Thyroid gland (tissue), 4 donors: Measurements from ENCODE around the gene SKP1. TPM values are rescaled to one million over a fixed set of nuclear protein-coding genes. Genes with fewer than 3 reads are reported as not detected.

Experiments used
- DNase-seq, 2 donors: peaks; one replicate each; pipeline ENCODE4 v3.0.0-alpha.2; 2019
- H3K27ac ChIP-seq, 3 donors: fragments of 200-600 bp; sonication (generic); 1 replicate in 2 of 3; 2 replicates in 1 of 3; pipeline ENCODE4 v1.5.1; 2016 to 2019; ENCODE audit warnings: mild to moderate bottlenecking in 1 of 3, moderate library complexity in 1 of 3
- H3K27me3 ChIP-seq: fragments of 200-600 bp; sonication (generic); one replicate; pipeline ENCODE4 v1.5.1; 2019
- H3K36me3 ChIP-seq, 2 donors: fragments of 200-600 bp; sonication (generic); one replicate each; pipeline ENCODE4 v1.5.1; 2016 to 2019
- H3K4me1 ChIP-seq, 2 donors: fragments of 200-600 bp; sonication (generic); one replicate each; pipeline ENCODE4 v1.5.1; 2017 to 2019
- H3K4me3 ChIP-seq, 3 donors: fragments of 200-600 bp; sonication (generic); replicated peaks in 1 of 3; 1 replicate in 2 of 3; 2 replicates in 1 of 3; pipeline ENCODE4 v1.5.1; 2016; ENCODE audit warnings: mild to moderate bottlenecking in 1 of 3
- H3K9me3 ChIP-seq: fragments of 200-600 bp; sonication (generic); one replicate; pipeline ENCODE4 v1.5.1; 2017
- CTCF ChIP-seq, 6 experiments: fragments of 200-600 bp in 3 of 6; fragments of 450-650 bp in 3 of 6; sonication (generic) in 3 of 6; IDR thresholded peaks; one replicate each; pipeline ENCODE4 v1.5.1; 2016 to 2019; ENCODE audit warnings: antibody characterized with exemption in 6 of 6, mild to moderate bottlenecking in 2 of 6, inconsistent platforms in 1 of 6, moderate library complexity in 1 of 6
- POLR2A ChIP-seq, 2 donors: fragments of 450-650 bp; IDR thresholded peaks; one replicate each; pipeline ENCODE4 v1.6.1; 2017; ENCODE audit warnings: antibody characterized with exemption in 2 of 2, mild to moderate bottlenecking in 2 of 2, moderate library complexity in 1 of 2
- WGBS, 2 donors: methylation state at CpG; one replicate each; pipeline ENCODE4 v1.1.5; 2017; 5-methylcytosine and 5-hydroxymethylcytosine counted together
- intact Hi-C: fragments of 100-400 bp; cut with DNase I; formaldehyde crosslinking; loops from one replicate; pipeline ENCODE4 v1.15.1; 2023
- total RNA-seq, 4 donors: library from RNA; depleted of rRNA; stranded (reverse); fragments of >200 nt; gene quantifications; one replicate each; pipeline ENCODE4 v1.2.3, GENCODE V29; 2016

The SKP1 gene
- total RNA-seq, 4 donors from 2014 or later = 234 to 418 (median 346) TPM

DNA sequence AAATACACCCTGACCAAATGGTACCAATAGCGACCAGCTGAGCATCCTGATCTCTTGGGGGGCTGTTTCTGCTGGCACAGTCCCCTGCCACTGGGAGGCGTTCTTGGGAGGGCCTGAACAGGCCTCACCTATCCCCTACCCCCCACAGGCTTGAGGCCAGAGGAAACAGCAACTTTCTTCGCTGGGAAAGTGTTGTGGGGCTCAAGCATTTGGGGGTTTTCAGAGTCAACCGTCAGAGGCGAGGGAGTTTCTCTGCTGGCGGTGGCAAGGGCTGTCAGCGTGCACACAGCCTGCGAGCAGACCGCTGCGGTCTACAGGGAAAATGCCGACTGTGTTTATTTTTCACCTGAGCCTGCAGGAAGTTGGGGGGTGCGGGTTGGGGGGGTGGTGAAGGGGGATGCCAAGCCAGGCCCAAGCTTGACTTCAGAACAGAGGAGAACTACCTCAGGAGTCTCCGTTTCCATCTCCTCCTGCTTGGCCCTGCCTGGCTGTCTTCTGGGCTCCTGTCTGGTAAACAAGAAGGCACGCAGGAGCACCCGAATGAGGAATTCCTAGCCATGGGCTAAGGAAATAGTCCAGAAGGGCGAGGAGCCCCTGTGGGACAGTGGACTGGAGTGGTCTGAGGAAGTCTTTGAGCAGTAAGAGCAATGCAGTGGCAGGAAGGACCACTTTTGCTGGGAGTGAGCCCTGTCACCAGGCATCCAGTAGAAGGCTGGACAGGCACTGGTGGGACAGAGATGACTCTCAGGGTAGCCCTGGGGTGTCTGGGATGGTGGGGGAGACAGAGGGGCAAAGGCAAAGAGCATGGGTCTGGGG, 44.2 kb downstream of the SKP1 start:
- H3K27ac ChIP-seq = no peak overlapping the region
- peaks cover 0 to 10% of the 10 kb centered on the region in 2 donors for H3K4me1 ChIP-seq
- H3K9me3 ChIP-seq = no peaks in the 10 kb centered on the region
- WGBS, 2 donors = 59 to 84% methylated on average over 12 to 14 of the region's 16 CpGs
- no peak for DNase-seq
- no peak for TF ChIP-seq CTCF (IDR thresholded peaks at IDR 0.05)
- no peak for TF ChIP-seq POLR2A (IDR thresholded peaks at IDR 0.05)
- peaks cover 0 to 13% of the 10 kb centered on the region in 2 donors for H3K36me3 ChIP-seq
- no peaks in the 10 kb centered on the region for H3K27me3 ChIP-seq
- H3K4me3 ChIP-seq = no peak overlapping the region
- intact Hi-C loops = no loop called here

DNA sequence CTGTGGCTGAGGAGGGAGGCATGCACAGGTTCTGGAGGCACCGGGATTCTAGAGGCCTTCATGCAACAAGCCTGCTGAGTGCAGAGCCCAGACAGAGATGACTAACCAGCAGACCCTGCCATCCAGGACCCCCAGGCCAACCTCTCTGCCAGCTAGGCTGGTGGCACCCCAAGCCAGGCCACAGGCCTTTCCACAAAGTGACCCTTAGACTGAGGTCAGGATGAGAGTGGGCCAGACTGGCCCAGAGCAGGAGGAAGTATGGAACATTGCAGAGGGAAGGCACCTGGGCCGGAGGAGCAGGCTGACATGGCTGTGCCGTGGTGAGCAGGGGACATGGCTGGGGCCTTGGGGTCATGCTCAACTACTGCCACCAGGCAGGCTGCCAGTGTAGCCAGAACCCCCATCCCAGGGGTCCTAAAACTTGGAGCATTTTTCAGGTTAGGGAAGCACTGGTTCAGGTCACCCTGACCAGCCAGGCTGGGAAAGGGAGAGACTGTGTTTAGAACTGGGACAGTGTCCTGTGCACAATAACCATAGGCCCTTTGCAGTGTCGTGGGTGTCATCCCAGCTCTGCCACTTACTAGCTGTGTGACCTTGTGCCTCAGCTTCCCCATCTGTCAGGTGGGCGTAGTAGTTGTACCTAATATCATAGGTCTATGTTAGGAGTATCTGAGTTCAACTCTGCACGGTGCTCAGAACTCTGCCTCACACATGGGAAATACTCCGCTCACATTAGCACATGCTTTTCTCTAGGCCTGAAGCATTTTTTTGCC, 45.0 kb downstream of the SKP1 start:
- no peak for DNase-seq
- TF ChIP-seq CTCF (IDR thresholded peaks at IDR 0.05) (no peak), POLR2A (IDR thresholded peaks at IDR 0.05) (no peak)
- intact Hi-C loops = no loop called here
- H3K27me3 ChIP-seq = no peaks in the 10 kb centered on the region
- H3K27ac ChIP-seq = no peak overlapping the region
- peaks cover 0 to 10% of the 10 kb centered on the region in 2 donors for H3K36me3 ChIP-seq
- H3K4me1 ChIP-seq = peaks cover 0 to 10% of the 10 kb centered on the region in 2 donors
- H3K9me3 ChIP-seq = no peaks in the 10 kb centered on the region
- no peak overlapping the region for H3K4me3 ChIP-seq
- WGBS, 2 donors = 92 to 98% methylated on average over 6 to 7 of the region's 7 CpGs

DNA sequence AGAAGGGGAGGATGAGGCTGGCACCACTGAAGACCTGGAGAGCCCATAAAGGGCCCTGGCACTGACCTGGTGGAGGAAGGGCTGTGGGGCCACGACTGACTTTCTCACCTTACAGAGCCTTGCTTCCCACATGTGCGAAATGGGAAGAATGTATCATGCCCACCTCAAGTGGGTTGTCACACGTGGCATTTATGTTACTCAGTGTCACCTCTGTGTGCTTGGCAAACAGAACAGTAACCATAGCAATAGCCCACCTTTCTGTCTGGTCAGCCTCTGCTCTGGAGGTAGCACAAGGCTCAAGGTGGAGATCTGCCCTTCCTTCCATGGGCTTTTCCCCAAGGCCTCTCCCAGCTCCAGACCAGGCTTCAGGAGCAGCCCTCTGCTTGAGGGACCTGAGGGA, 45.6 kb downstream of the SKP1 start:
- TF ChIP-seq POLR2A (IDR thresholded peaks at IDR 0.05) (no peak), CTCF (IDR thresholded peaks at IDR 0.05) (no peak)
- no peaks in the 10 kb centered on the region for H3K9me3 ChIP-seq
- DNase-seq = no peak
- H3K27ac ChIP-seq = no peak overlapping the region
- H3K4me3 ChIP-seq = no peak overlapping the region
- H3K27me3 ChIP-seq = no peaks in the 10 kb centered on the region
- peaks cover under 1 to 13% of the 10 kb centered on the region in 2 donors for H3K4me1 ChIP-seq
- H3K36me3 ChIP-seq = peaks cover 0 to 7% of the 10 kb centered on the region in 2 donors
- intact Hi-C loops = no loop called here
- WGBS, 2 donors = 79 to 83% methylated on average over 3 of the region's 3 CpGs

DNA sequence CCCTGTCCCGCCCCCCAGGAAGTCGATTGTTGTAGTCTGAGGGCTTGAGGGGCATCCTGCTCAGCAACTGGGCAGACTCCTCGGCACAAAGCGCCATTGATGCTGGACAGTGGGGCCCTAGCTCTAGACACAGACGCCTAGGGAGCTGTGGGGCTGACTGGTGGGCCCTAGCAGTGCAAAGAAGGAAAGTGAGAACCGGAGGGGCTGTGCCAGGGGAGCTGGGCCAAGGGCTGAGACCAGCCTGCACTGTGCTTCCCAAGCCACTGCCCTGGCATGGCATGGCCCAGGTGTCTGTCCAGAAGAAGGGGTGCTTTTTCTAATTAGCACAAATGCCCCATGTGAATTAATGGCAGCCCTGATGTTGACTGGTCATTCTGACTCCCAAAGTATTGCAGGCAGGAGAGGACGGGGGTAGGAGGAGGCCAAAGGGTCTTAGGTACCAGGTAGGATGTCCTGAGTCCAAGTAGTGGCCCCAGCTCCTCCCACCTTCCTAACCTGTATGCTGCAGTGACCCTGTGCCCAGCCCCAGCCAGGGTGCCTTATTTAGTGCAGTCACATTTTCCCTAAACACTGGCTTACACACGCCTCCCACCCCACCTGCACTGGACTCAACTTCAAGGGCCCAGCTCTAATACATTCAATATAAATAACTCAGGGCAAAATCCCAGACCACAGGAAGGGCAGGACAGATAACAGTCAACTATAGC, 46.4 kb downstream of the SKP1 start:
- Histone ChIP-seq H3K9me3 (no peaks in the 10 kb centered on the region), H3K36me3 (peaks cover 0 to 7% of the 10 kb centered on the region in 2 donors), H3K27me3 (no peaks in the 10 kb centered on the region), H3K4me3 (no peak overlapping the region), H3K4me1 (peaks cover 8 to 21% of the 10 kb centered on the region in 2 donors), H3K27ac (no peak overlapping the region)
- intact Hi-C loops = no loop called here
- WGBS, 2 donors = 74 to 94% methylated on average over 8 of the region's 8 CpGs
- TF ChIP-seq POLR2A (IDR thresholded peaks at IDR 0.05) = no peak
- TF ChIP-seq CTCF (IDR thresholded peaks at IDR 0.05) = no peak
- DNase-seq = no peak
